HCEC 1CT (cell line): ENCODE measurements around the gene SUSD1.
"Not testable (repeated sequence)": the region's sequence is repeated elsewhere in the genome, so short reads cannot be mapped to it uniquely, and the experiment has no call there.

Experiments used
- DNase-seq: peaks from one replicate; pipeline ENCODE4 v3.0.0-alpha.2; 2017

Gene SUSD1

GRCh38 chr9:112174965-112175795 lies at the start of gene SUSD1:
SUSD1 (minus strand) TSS chr9:112175297; CDS start chr9:112175235, 62 bp downstream.
- DNase-seq, result no peak

GRCh38 chr9:112224401-112225289 lies 49.5 kb upstream of the SUSD1 start:
- DNase-seq, result peak; percentile 73

- DNase-seq, result no peak
These were observed 43.8 kb upstream of the SUSD1 start for GRCh38 chr9:112218908-112219307.

- no peak for DNase-seq
These were observed 37.8 kb upstream of the SUSD1 start for GRCh38 chr9:112212926-112213325.

- no peak for DNase-seq
These were observed 32.4 kb upstream of the SUSD1 start for GRCh38 chr9:112207451-112207850.

- peak; percentile 57 for DNase-seq
These were observed 28.4 kb upstream of the SUSD1 start for GRCh38 chr9:112203536-112203935.

GRCh38 chr9:112200711-112201110 lies 25.6 kb upstream of the SUSD1 start:
- no peak for DNase-seq

GRCh38 chr9:112198646-112199045 lies 23.5 kb upstream of the SUSD1 start:
- DNase-seq, result no peak

- DNase-seq, result no peak
These were observed 19.9 kb upstream of the SUSD1 start for GRCh38 chr9:112194969-112195431.

- no peak for DNase-seq
These were observed 18.6 kb upstream of the SUSD1 start for GRCh38 chr9:112193572-112194288.

GRCh38 chr9:112190320-112190719 lies 15.2 kb upstream of the SUSD1 start:
- DNase-seq, result not testable (repeated sequence)

- DNase-seq, result no peak
These were observed 13.8 kb upstream of the SUSD1 start for GRCh38 chr9:112188884-112189283.

GRCh38 chr9:112187404-112187803 lies 12.3 kb upstream of the SUSD1 start:
- DNase-seq, result no peak

- DNase-seq, result no peak
These were observed 11.6 kb upstream of the SUSD1 start for GRCh38 chr9:112186695-112187094.

- no peak for DNase-seq
These were observed 9.8 kb upstream of the SUSD1 start for GRCh38 chr9:112184946-112185345.

GRCh38 chr9:112184221-112184620 lies 9.1 kb upstream of the SUSD1 start:
- no peak for DNase-seq

GRCh38 chr9:112180387-112180881 lies 5.3 kb upstream of the SUSD1 start:
- no peak for DNase-seq

- DNase-seq, result no peak
These were observed 4.7 kb upstream of the SUSD1 start for GRCh38 chr9:112179816-112180215.

- peak; percentile 11 for DNase-seq
These were observed 1.4 kb upstream of the SUSD1 start for GRCh38 chr9:112176524-112176923.

GRCh38 chr9:112175796-112176315 lies 759 bp upstream of the SUSD1 start:
- no peak for DNase-seq

- DNase-seq, result peak; percentile 42
These were observed 704 bp downstream of the SUSD1 start for GRCh38 chr9:112174222-112174964.
